ENCODE measurements around the gene LRMDA. TPM values are rescaled to one million over a fixed set of nuclear protein-coding genes. Genes with fewer than 3 reads are reported as not detected.

The LRMDA gene
- total RNA-seq, 1 experiment from 2014 or later, result 1.2 TPM

DNA sequence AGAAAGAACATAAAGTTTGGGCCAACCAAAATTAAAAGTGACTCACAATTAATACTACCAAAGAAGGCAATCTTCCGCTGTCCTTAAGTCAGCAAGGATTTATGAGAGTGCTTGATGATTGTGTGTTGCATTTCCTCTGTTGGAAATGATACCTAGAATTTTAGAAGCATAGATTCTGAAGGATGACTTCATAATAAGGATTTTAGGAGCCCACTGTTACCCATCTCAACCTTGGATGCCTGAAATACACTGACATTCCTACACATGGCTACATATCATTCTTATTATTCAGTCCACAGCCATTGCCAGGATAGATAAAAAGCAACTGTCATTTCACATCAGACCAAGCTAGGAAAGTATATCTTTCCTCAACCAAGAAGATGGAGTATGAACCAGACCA lies 823.8 kb downstream of the LRMDA start:
- ChIA-PET POLR2A (ENCODE audit: unreplicated experiment) (no interaction called here), CTCF (no interaction called here)
- peaks cover 10% of the 10 kb centered on the region for H3K9me3 ChIP-seq (ENCODE audit: low read length)
- no peaks in the 10 kb centered on the region for H4K20me1 ChIP-seq (ENCODE audit: low read length)
- no peaks in the 10 kb centered on the region for H3K4me1 ChIP-seq (ENCODE audit: insufficient read depth, low read length)
- H3K4me2 ChIP-seq (ENCODE audit: low read length), result no peak overlapping the region
- intact Hi-C loops (cut with micrococcal nuclease), result no loop called here
- no peaks in the 10 kb centered on the region for H3K36me3 ChIP-seq (ENCODE audit: low read depth, low read length)
- H2AFZ ChIP-seq (ENCODE audit: low read length), result no peak overlapping the region
- H3K9me2 ChIP-seq (replicated peaks; ENCODE audit: low read length), result no peaks in the 10 kb centered on the region
- ATAC-seq (no peak), DNase-seq (no peak)
- no peaks in the 10 kb centered on the region for H3K79me2 ChIP-seq (ENCODE audit: low read length)
- no peak overlapping the region for H3K9ac ChIP-seq (ENCODE audit: low read length)
- peaks cover 34% of the 10 kb centered on the region for H3K27me3 ChIP-seq (ENCODE audit: low read length)
- no TSS peak for BruUV-seq (replicated peaks)
- H3F3A ChIP-seq (ENCODE audit: low read length, unreplicated experiment), result no peaks in the 10 kb centered on the region
- TF ChIP-seq EZH2phosphoT487 (IDR thresholded peaks at IDR 0.05; ENCODE audit: borderline replicate concordance, low read length) (no peak), EZH2 (IDR thresholded peaks at IDR 0.05; ENCODE audit: low read length, unreplicated experiment) (no peak)
- TF ChIP-seq, protein P1, sequence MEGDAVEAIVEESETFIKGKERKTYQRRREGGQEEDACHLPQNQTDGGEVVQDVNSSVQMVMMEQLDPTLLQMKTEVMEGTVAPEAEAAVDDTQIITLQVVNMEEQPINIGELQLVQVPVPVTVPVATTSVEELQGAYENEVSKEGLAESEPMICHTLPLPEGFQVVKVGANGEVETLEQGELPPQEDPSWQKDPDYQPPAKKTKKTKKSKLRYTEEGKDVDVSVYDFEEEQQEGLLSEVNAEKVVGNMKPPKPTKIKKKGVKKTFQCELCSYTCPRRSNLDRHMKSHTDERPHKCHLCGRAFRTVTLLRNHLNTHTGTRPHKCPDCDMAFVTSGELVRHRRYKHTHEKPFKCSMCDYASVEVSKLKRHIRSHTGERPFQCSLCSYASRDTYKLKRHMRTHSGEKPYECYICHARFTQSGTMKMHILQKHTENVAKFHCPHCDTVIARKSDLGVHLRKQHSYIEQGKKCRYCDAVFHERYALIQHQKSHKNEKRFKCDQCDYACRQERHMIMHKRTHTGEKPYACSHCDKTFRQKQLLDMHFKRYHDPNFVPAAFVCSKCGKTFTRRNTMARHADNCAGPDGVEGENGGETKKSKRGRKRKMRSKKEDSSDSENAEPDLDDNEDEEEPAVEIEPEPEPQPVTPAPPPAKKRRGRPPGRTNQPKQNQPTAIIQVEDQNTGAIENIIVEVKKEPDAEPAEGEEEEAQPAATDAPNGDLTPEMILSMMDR (conservative IDR thresholded peaks at IDR 0.05; ENCODE audit: low read depth, low read length), result no peak
- H3K27ac ChIP-seq (ENCODE audit: low read length), result no peak overlapping the region
- H3K4me3 ChIP-seq (ENCODE audit: low read length), result no peak overlapping the region

DNA sequence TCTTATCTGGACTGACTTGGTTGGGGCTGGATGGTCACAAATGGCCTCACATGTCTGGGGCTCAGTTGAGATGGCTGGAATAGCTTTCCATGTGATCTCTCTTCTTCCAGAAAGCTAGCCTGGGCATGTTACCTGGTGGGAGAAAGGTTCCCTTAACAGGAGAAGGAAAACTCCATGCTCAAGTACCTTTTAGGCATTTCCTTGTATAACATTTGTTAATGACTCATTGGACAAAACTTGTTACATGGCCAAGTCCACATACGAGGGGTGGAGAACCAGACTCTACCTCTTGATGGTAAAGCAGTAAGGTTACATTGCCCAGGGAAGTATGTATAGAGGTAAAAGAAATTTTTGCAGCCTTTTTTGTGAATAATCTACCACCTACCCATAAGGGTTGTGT lies 826.4 kb downstream of the LRMDA start:
- intact Hi-C loops (cut with micrococcal nuclease), result no loop called here
- Histone ChIP-seq H3K79me2 (ENCODE audit: low read length) (no peaks in the 10 kb centered on the region), H3K9me3 (ENCODE audit: low read length) (peaks cover 16% of the 10 kb centered on the region), H3K27ac (ENCODE audit: low read length) (no peak overlapping the region), H2AFZ (ENCODE audit: low read length) (no peak overlapping the region), H3K27me3 (ENCODE audit: low read length) (peaks cover 15% of the 10 kb centered on the region), H4K20me1 (ENCODE audit: low read length) (no peaks in the 10 kb centered on the region), H3K4me3 (ENCODE audit: low read length) (no peak overlapping the region), H3K9ac (ENCODE audit: low read length) (no peak overlapping the region), H3K4me2 (ENCODE audit: low read length) (no peak overlapping the region), H3K36me3 (ENCODE audit: low read depth, low read length) (no peaks in the 10 kb centered on the region), H3K9me2 (replicated peaks; ENCODE audit: low read length) (no peaks in the 10 kb centered on the region), H3F3A (ENCODE audit: low read length, unreplicated experiment) (no peaks in the 10 kb centered on the region), H3K4me1 (ENCODE audit: insufficient read depth, low read length) (no peaks in the 10 kb centered on the region)
- TF ChIP-seq EZH2phosphoT487 (IDR thresholded peaks at IDR 0.05; ENCODE audit: borderline replicate concordance, low read length) (no peak), EZH2 (IDR thresholded peaks at IDR 0.05; ENCODE audit: low read length, unreplicated experiment) (no peak)
- TF ChIP-seq, protein P1 (conservative IDR thresholded peaks at IDR 0.05; ENCODE audit: low read depth, low read length), result no peak
- POLR2A ChIA-PET (ENCODE audit: unreplicated experiment), result no interaction called here
- ATAC-seq (peak; percentile 69), DNase-seq (peak; percentile 82)
- BruUV-seq (replicated peaks), result no TSS peak
- CTCF ChIA-PET, result no interaction called here

DNA sequence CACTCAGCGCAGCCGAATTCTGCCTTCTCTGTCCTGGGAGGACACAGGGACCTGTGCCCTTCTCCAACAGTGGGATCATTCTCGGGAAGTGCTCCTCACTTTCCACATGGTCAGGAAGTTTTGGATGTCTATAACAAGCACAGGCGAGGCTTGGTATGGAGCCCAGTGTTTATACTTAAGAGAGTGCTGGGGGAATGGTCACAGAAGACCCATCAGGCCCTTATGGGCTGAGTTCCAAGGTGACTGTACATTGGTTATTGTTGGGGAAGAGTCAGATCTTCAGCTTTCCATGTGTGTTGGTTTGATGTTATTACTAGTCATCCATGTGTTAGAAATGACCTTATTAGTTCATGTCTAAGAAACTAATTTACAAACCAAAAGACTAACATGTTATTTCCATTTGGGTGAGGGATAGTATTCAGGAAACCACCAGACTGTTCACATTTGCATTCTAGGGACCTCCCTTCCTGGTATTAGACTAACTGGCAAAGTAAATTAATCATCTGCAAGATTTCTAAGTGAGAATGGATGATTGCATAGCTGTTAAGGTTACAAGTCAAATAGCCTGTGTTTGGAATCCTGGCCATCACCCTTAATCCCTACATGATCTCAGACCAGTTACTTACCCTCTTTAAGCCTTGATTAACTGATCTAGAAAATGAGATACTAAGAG lies 834.2 kb downstream of the LRMDA start:
- CTCF ChIA-PET, result no interaction called here
- DNase-seq (no peak), ATAC-seq (no peak)
- no peak overlapping the region for H3K4me2 ChIP-seq (ENCODE audit: low read length)
- H3K27ac ChIP-seq (ENCODE audit: low read length), result no peak overlapping the region
- TF ChIP-seq EZH2phosphoT487 (IDR thresholded peaks at IDR 0.05; ENCODE audit: borderline replicate concordance, low read length), result no peak
- peaks cover 2% of the 10 kb centered on the region for H3K9me3 ChIP-seq (ENCODE audit: low read length)
- H4K20me1 ChIP-seq (ENCODE audit: low read length), result no peaks in the 10 kb centered on the region
- H2AFZ ChIP-seq (ENCODE audit: low read length), result no peak overlapping the region
- 0 out of 2 replicates have a peak, but pooled peaks cover 6% of the 10 kb centered on the region for H3K9me2 ChIP-seq (replicated peaks; ENCODE audit: low read length)
- H3K4me1 ChIP-seq (ENCODE audit: insufficient read depth, low read length), result no peaks in the 10 kb centered on the region
- no peaks in the 10 kb centered on the region for H3K36me3 ChIP-seq (ENCODE audit: low read depth, low read length)
- intact Hi-C loops (cut with micrococcal nuclease), result no loop called here
- peaks cover 25% of the 10 kb centered on the region for H3K27me3 ChIP-seq (ENCODE audit: low read length)
- H3K4me3 ChIP-seq (ENCODE audit: low read length), result no peak overlapping the region
- H3K9ac ChIP-seq (ENCODE audit: low read length), result no peak overlapping the region
- no TSS peak for BruUV-seq (replicated peaks)
- H3K79me2 ChIP-seq (ENCODE audit: low read length), result no peaks in the 10 kb centered on the region
- H3F3A ChIP-seq (ENCODE audit: low read length, unreplicated experiment), result no peaks in the 10 kb centered on the region
- POLR2A ChIA-PET (ENCODE audit: unreplicated experiment), result interaction anchor here (0.6 kb wide), 1 partner anchor 699 kb away, joined by 7 read pairs; no protein-coding TSS in a partner anchor
